Rectal smooth muscle tissue (tissue), 1 donor: Measurements from ENCODE around the gene HIGD1A.

Source experiments
- H3K27ac ChIP-seq: one replicate; pipeline ENCODE4 v1.7.0; 2013; ENCODE audit warnings: low read depth, low read length, inconsistent platforms
- H3K27me3 ChIP-seq: one replicate; pipeline ENCODE4 v1.7.0; 2013; ENCODE audit warnings: low read length; ENCODE audit not compliant: control insufficient read depth, insufficient read depth
- H3K36me3 ChIP-seq: one replicate; pipeline ENCODE4 v1.7.0; 2013; ENCODE audit warnings: low read length; ENCODE audit not compliant: control insufficient read depth, insufficient read depth
- H3K4me1 ChIP-seq: one replicate; pipeline ENCODE4 v1.7.0; 2013; ENCODE audit warnings: low read length; ENCODE audit not compliant: control insufficient read depth, insufficient read depth
- H3K4me3 ChIP-seq: one replicate; pipeline ENCODE4 v1.7.0; 2013; ENCODE audit warnings: low read length
- H3K9ac ChIP-seq: one replicate; pipeline ENCODE4 v1.7.0; 2013; ENCODE audit warnings: low read length

The HIGD1A gene

DNA sequence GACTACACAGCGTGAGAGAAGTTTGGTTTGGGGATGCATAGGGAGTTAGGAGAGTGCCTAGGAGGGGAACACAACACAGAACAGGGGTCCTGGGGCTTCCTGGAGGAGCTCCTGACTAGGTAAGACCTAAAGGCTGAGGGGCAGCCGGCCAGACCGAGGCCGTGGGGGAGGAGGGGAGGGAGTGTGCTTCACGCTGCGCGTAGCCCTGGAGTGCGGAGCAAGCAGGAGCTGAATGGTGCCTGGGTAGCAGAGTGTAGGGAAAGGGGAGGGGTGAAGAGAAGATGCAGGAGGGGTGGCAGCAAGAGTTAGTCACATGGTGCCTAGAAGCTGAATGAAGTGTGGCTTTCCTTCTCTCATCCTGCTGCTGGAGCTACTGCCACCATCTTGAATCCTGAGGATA, 69.3 kb downstream of the HIGD1A start:
- Histone ChIP-seq H3K9ac (no peak overlapping the region), H3K27me3 (no peaks in the 10 kb centered on the region), H3K27ac (no peak overlapping the region), H3K4me3 (no peak overlapping the region), H3K36me3 (no peaks in the 10 kb centered on the region), H3K4me1 (no peaks in the 10 kb centered on the region)

DNA sequence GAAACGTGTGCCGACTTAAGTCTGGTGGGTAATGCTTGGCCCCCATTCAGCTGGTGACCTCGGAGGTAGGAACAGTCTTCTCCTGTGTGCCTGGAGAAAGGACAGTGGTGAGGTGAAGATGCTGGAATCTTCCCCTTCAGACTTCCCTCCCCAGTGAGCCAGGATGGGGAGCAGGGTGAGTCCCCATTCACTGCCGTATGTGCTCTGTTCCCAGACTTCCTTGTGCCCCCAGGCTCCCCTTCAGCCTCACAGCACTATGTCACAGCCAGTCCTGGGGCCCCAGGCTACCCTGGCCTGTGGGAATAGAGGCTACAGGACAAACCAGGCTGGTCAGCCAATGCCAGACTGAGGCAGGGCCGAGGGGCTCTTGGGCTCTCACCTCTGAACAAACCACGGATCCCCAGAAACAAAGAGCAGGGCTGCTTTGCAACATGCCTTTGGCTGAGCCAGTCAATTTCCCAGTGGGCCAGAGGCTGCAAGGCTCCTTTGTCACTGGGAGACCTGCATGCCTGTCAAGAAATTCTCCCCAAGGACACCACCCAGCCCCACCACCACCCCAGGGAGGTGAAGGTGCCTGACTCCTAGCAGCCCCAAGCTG, 69.9 kb downstream of the HIGD1A start:
- no peaks in the 10 kb centered on the region for H3K36me3 ChIP-seq
- H3K4me1 ChIP-seq, result no peaks in the 10 kb centered on the region
- no peaks in the 10 kb centered on the region for H3K27me3 ChIP-seq
- no peak overlapping the region for H3K4me3 ChIP-seq
- no peak overlapping the region for H3K27ac ChIP-seq
- no peak overlapping the region for H3K9ac ChIP-seq

DNA sequence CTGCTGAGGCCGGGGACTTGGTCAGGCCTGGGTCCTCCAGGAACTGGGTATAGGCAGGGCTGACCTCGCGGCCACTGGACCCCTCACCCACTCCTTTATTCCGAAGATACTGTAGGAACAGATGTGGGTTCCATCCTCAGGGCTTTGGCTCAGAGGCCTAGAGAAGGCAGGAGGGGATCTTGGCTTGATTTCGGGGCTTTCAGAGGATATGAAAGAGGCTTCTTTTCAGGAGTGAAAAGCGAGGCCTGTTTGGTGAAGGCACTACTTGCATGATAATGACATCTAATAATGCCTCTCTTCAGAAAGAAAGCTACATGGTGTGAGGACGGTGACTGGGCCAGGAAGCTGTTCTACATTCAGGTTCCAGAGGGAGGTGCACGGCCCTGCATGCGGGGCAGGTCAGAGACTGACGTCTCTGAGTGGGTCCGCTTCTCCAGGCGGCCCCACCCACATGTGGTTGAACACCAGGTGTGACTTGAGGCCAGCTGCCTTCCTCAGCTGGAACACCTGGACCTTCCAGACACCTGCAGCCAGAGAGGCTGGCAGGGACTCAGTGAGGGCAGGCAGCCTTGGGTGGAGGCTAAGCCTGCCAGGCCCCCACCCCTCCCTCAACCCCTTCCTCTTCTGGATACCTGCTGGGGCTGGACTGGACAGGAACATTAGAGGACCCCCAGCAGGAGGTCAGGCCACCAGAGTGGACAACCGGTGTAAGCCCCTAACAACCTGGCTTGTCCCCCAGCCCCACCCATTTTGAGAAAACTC, 70.6 kb downstream of the HIGD1A start:
- Histone ChIP-seq H3K36me3 (no peaks in the 10 kb centered on the region), H3K27me3 (no peaks in the 10 kb centered on the region), H3K27ac (no peak overlapping the region), H3K9ac (no peak overlapping the region), H3K4me3 (no peak overlapping the region), H3K4me1 (no peaks in the 10 kb centered on the region)
